AG08395 (cell line): ENCODE data around the gene TBC1D10B.
"Not testable (repeated sequence)": the region's sequence is repeated elsewhere in the genome, so short reads cannot be mapped to it uniquely, and the experiment has no call there.

Experiments used
- DNase-seq: peaks from one replicate; pipeline ENCODE4 v3.0.0; 2012; ENCODE audit warnings: mixed read lengths, low spot score

Gene TBC1D10B

GRCh38 chr16:30335028-30335597 is 35.2 kb downstream of the TBC1D10B start:
- DNase-seq, result peak; percentile 61

- peak; percentile 37 for DNase-seq
Observed at GRCh38 chr16:30334473-30334989, 35.8 kb downstream of the TBC1D10B start.

- not testable (repeated sequence) for DNase-seq
Observed at GRCh38 chr16:30324220-30324619, 46.1 kb downstream of the TBC1D10B start.

- DNase-seq, result not testable (repeated sequence)
Observed at GRCh38 chr16:30318647-30319046, 51.6 kb downstream of the TBC1D10B start.

- not testable (repeated sequence) for DNase-seq
Observed at GRCh38 chr16:30310937-30311336, 59.4 kb downstream of the TBC1D10B start.

GRCh38 chr16:30309255-30309654 is 61.0 kb downstream of the TBC1D10B start:
- DNase-seq, result not testable (repeated sequence)
